GM18873 (cell line): Measurements from ENCODE around the gene SSBP3.
"Not testable (repeated sequence)": the region's sequence is repeated elsewhere in the genome, so short reads cannot be mapped to it uniquely, and the experiment has no call there.

ENCODE experiments used
- ATAC-seq: cut with Tn5 transposase; IDR thresholded peaks from one replicate; pipeline ENCODE4 v1.9.1; 2021; ENCODE audit warnings: mild to moderate bottlenecking, moderate library complexity, moderate number of reproducible peaks; ENCODE audit not compliant: unreplicated experiment, low FRiP score

Gene SSBP3

DNA sequence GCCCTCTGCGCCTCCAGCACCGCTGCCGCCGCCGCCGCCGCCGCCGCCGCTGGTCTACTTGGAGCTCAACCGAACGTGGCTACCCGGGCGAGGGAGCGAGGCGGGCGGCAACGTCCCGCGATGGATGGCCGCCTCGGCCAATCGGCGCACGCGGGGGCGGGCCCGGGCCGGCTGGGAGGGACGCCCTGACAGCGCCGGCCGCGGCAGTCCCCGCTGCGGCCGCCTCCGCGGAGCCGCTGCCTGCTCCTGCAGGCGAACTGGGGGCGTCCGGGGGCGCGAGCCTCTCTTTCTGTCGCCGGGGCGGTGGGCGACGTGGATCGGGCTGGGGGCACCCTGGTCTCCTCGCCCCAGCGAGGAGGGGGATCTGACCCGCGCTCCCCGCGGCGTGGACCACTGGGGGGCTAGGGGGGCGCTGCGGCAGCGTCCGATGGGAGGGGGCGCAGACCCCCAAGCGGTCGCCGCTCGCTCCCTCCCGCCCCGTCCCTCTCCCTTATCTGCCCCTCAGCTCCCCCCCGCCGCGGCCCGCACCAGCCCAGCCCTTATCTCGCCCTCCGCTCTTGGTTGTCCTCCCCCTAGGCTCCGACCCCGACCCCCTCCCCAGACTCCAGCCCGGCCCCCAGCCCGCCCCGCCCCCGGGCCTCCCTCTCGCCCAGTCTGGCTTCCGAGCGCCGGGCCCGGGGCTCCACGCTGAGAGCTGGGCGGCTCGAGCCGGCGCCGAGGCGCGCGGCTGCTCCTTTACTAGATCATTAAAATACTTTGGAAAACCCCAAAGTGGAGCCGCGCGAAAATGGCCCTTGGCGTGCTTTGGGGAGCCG, at the start of gene SSBP3:
TSS of gene SSBP3 (minus strand) at position 56 of the 815 bp plus-strand sequence.
- ATAC-seq = peak; percentile 48

- ATAC-seq = no peak
Measured at GRCh38 chr1:54453509-54453908, 47.3 kb upstream of the SSBP3 start.

- no peak for ATAC-seq
Measured at GRCh38 chr1:54453022-54453421, 46.8 kb upstream of the SSBP3 start.

DNA sequence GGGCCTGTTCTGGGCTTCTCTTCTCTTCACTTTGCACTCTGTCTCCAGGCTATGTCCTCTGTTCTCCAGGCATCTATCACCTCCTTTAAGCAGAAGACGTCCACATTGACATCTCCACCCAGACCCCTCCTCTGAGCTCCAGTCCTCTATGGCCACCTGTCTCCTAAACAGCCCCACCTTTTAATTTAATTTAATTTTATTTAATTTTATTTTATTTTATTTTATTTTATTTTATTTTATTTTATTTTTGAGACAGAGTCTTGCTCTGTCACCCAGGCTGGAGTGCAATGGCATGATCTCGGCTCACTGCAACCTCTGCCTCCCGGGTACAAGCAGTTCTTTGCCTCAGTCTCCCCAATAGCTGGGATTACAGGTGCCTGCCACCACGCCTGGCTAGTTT, 43.2 kb upstream of the SSBP3 start:
- not testable (repeated sequence) for ATAC-seq

DNA sequence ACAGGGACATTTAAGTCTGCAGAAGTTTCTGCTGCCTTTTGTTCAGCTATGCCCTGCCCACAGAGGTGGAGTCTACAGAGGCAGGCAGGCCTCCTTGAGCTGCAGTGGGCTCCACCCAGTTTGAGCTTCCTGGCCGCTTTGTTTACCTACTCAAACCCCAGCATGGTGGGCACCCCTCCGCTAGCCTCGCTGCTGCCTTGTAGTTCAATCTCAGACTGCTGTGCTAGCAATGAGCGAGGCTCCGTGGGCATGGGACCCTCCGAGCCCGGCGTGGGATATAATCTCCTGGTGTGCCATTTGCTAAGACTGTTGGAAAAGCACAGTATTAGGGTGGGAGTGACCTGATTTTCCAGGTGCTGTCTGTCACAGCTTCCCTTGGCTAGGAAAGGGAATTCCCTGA, 42.6 kb upstream of the SSBP3 start:
- ATAC-seq = not testable (repeated sequence)

DNA sequence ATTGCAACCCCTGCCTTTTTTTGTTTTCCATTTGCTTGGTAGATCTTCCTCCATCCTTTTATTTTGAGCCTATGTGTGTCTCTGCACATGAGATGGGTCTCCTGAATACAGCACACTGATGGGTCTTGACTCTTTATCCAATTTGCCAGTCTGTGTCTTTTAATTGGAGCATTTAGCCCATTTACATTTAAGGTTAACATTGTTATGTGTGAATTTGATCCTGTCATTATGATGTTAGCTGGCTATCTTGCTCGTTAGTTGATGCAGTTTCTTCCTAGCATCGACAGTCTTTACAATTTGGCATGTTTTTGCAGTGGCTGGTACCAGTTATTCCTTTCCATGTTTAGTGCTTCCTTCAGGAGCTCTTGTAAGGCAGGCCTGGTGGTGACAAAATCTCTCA, 40.9 kb upstream of the SSBP3 start:
- ATAC-seq = not testable (repeated sequence)

DNA sequence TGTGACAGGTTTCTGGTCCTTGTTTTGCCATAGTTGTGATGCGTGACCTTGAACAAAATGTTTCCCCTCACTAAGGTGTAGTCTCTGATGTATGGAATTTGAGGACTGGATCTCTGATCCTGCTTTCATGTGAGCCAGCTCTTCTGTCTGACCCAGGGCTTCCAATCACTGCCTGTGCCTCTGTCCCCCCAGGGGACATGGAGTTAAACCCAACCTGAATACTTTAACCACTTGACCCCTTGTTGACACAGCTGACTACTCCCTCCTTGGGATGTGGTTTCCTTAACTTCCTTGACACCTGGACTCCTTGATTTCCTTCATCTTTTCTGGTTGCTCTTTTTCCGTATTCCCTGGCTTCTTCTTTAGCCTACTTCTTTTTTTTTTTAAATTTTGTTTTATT, 36.0 kb upstream of the SSBP3 start:
- ATAC-seq = no peak

GRCh38 chr1:54439550-54440223, 33.5 kb upstream of the SSBP3 start:
- ATAC-seq = no peak

- no peak for ATAC-seq
Measured at GRCh38 chr1:54437783-54438182, 31.6 kb upstream of the SSBP3 start.

GRCh38 chr1:54436826-54437225, 30.6 kb upstream of the SSBP3 start:
- ATAC-seq = no peak

GRCh38 chr1:54429838-54430237, 23.6 kb upstream of the SSBP3 start:
- ATAC-seq = no peak

GRCh38 chr1:54428837-54429518, 22.8 kb upstream of the SSBP3 start:
- ATAC-seq = no peak

DNA sequence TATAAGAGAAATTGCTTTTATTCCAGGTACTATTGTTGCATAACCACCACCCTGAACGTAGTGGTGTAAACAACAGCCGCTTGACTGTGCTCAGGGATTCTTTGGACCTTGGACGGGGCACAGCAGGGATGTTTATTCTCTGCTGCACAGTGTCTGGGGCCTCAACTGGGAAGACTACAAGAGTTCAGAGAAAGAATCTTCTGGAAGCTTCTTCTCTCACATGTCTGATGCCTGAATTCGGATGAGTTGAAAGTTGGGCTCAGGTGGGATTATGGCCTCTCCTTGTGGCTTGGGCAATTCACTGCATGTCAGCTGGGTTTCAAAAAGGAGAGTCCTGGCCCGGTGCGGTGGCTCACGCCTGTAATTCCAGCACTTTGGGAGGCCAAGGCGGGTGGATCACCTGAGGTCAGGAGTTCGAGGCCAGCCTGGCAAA, 19.0 kb upstream of the SSBP3 start:
- ATAC-seq = no peak

- ATAC-seq = no peak
Measured at GRCh38 chr1:54424398-54424797, 18.2 kb upstream of the SSBP3 start.

DNA sequence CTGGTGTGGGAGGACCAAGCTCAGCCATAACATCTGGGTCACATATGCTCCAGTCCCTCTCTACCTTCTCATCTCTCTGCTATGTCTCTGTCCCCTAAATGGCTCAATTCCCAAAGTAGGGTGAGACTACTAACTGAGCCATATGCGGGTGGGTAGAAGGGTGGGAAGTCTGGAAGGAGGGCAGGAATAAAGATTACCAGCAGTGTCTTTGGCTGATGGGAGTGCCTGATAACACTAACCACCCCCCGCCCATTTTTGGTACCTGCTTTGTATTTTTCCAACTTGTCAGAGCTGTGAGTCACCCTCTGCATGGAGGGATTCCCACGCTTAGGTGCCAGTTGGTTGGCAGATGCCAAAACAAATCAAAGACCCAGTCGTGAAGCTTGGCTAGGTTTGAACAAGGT, 14.9 kb upstream of the SSBP3 start:
- ATAC-seq = no peak

GRCh38 chr1:54418598-54418997, 12.4 kb upstream of the SSBP3 start:
- not testable (repeated sequence) for ATAC-seq

- no peak for ATAC-seq
Measured at GRCh38 chr1:54417123-54417522, 10.9 kb upstream of the SSBP3 start.

- ATAC-seq = no peak
Measured at GRCh38 chr1:54416435-54416834, 10.2 kb upstream of the SSBP3 start.

DNA sequence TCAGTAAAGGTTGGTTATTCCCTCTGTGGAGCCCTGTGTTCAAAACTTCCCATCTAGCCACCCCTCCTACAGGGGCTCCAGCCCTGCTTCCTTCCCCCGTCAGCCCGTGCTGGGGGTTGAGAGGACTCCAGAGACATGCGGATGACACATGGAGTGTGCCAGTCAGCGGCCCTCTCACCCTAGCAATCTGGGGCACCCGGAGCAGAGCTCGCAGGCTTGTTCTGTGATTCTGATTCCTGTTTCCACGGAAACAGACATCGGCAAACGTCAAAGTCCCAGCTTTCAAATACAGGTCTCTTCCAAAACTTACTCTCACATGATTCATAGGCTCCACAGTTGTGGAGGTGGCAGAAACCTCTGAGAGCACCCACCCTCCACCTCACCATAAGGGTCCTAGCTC, 9.8 kb upstream of the SSBP3 start:
- ATAC-seq = no peak

- ATAC-seq = no peak
Measured at GRCh38 chr1:54415533-54415932, 9.3 kb upstream of the SSBP3 start.

GRCh38 chr1:54413732-54414131, 7.5 kb upstream of the SSBP3 start:
- no peak for ATAC-seq
